C1 segment of cervical spinal cord (tissue), 14 donors: ENCODE data around the gene SPATA25.
"Not testable (repeated sequence)": the region's sequence is repeated elsewhere in the genome, so short reads cannot be mapped to it uniquely, and the experiment has no call there.

ENCODE experiments used
- DNase-seq, 14 donors: peaks; one replicate each; lab custom pipeline; 2025; lab: John Stamatoyannopoulos, UW

Gene SPATA25

GRCh38 chr20:45887346-45887715 lies at the start of gene SPATA25:
Gene SPATA25, minus strand, starts transcription at chr20:45887622. Its CDS starts 32 bp downstream, at chr20:45887590.
- no peak for DNase-seq

- DNase-seq: peak in 1 of 14 donors; percentile 41
Measured at GRCh38 chr20:45935416-45936046, 48.1 kb upstream of the SPATA25 start.

- DNase-seq: peak; percentile 80 to 98 (median 96)
Measured at GRCh38 chr20:45934586-45935415, 47.4 kb upstream of the SPATA25 start, which contains the start of gene PCIF1. Gene PCIF1, plus strand, starts transcription at chr20:45934683. Its CDS starts 4,317 bp downstream, at chr20:45939000.

- DNase-seq: peak in 4 of 14 donors; percentile 80 to 89 (median 86)
Measured at GRCh38 chr20:45934046-45934585, 46.7 kb upstream of the SPATA25 start.

- DNase-seq: peak in 12 of 14 donors; percentile 21 to 87 (median 58)
Measured at GRCh38 chr20:45933266-45934045, 46.0 kb upstream of the SPATA25 start.

GRCh38 chr20:45931680-45932079 lies 44.3 kb upstream of the SPATA25 start:
- DNase-seq: not testable (repeated sequence)

GRCh38 chr20:45927071-45927878 lies 39.9 kb upstream of the SPATA25 start:
- DNase-seq: no peak

GRCh38 chr20:45926731-45927070 lies 39.3 kb upstream of the SPATA25 start:
- DNase-seq: no peak

GRCh38 chr20:45925821-45926506 lies 38.5 kb upstream of the SPATA25 start:
- DNase-seq: no peak

GRCh38 chr20:45924391-45925261 lies 37.2 kb upstream of the SPATA25 start:
- DNase-seq: peak in 4 of 14 donors; percentile 11 to 17 (median 13)

- DNase-seq: no peak
Measured at GRCh38 chr20:45921337-45922189, 34.1 kb upstream of the SPATA25 start.

GRCh38 chr20:45920462-45921336 lies 33.3 kb upstream of the SPATA25 start:
- no peak for DNase-seq

GRCh38 chr20:45919542-45920399 lies 32.3 kb upstream of the SPATA25 start:
- DNase-seq: no peak

GRCh38 chr20:45918779-45919537 lies 31.5 kb upstream of the SPATA25 start:
- no peak for DNase-seq

- DNase-seq: no peak
Measured at GRCh38 chr20:45918182-45918737, 30.8 kb upstream of the SPATA25 start.
